DOHH2 (cell line): ENCODE measurements around the gene USO1.

Source experiments
- H3F3A ChIP-seq: fragments of 200-600 bp; sonication (generic), shearing (Covaris generic); 2 replicates; pipeline ENCODE4 v1.6.0; 2016; ENCODE audit warnings: antibody characterized with exemption, mild to moderate bottlenecking; ENCODE audit not compliant: control insufficient read depth, insufficient read depth
- H3K27ac ChIP-seq: fragments of 200-600 bp; sonication (generic); 2 replicates; pipeline ENCODE4 v1.5.1; 2014; ENCODE audit warnings: low read depth, mild to moderate bottlenecking, low read length, moderate library complexity
- H3K27me3 ChIP-seq: fragments of 200-600 bp; sonication (generic); 2 replicates; pipeline ENCODE4 v1.6.1; 2014; ENCODE audit warnings: mild to moderate bottlenecking, low read length, mixed read lengths; ENCODE audit not compliant: control insufficient read depth
- H3K36me3 ChIP-seq: fragments of 200-600 bp; sonication (generic); 2 replicates; pipeline ENCODE4 v1.6.1; 2014; ENCODE audit warnings: mild to moderate bottlenecking, low read length, moderate library complexity, mixed read lengths; ENCODE audit not compliant: control insufficient read depth
- H3K4me1 ChIP-seq: fragments of 200-600 bp; sonication (generic); 2 replicates; pipeline ENCODE4 v1.6.1; 2014; ENCODE audit warnings: mild to moderate bottlenecking, low read length, mixed read lengths; ENCODE audit not compliant: control insufficient read depth
- H3K4me2 ChIP-seq: fragments of 200-600 bp; sonication (generic); 2 replicates; pipeline ENCODE4 v1.6.0; 2014; ENCODE audit warnings: mild to moderate bottlenecking, low read length, moderate library complexity
- H3K4me3 ChIP-seq: fragments of 200-600 bp; sonication (generic); 2 replicates; pipeline ENCODE4 v1.5.1; 2014; ENCODE audit warnings: mild to moderate bottlenecking, low read length, mixed read lengths
- H3K79me2 ChIP-seq: fragments of 200-600 bp; sonication (generic); 2 replicates; pipeline ENCODE4 v1.6.1; 2014; ENCODE audit warnings: mild to moderate bottlenecking, low read length, mixed read lengths; ENCODE audit not compliant: control insufficient read depth
- H3K9me2 ChIP-seq: fragments of 200-600 bp; sonication (generic); replicated peaks from 2 replicates; pipeline ENCODE4 v1.6.1; 2014; ENCODE audit warnings: mild to moderate bottlenecking, low read length, mixed read lengths; ENCODE audit not compliant: control insufficient read depth
- H3K9me3 ChIP-seq: fragments of 200-600 bp; sonication (generic); 2 replicates; pipeline ENCODE4 v1.6.1; 2014; ENCODE audit warnings: antibody characterized with exemption, low read length, mixed read lengths; ENCODE audit not compliant: control insufficient read depth, insufficient read depth
- H4K20me1 ChIP-seq: fragments of 200-600 bp; sonication (generic); 2 replicates; pipeline ENCODE4 v1.6.0; 2014; ENCODE audit warnings: low read depth, mild to moderate bottlenecking, antibody characterized with exemption, low read length, moderate library complexity; ENCODE audit not compliant: control insufficient read depth, insufficient read depth
- EZH2phosphoT487 ChIP-seq: fragments of 200-600 bp; sonication (generic); IDR thresholded peaks from 2 replicates; pipeline ENCODE4 v1.6.1; 2017; ENCODE audit warnings: borderline replicate concordance, mild to moderate bottlenecking, antibody characterized with exemption, low read length, moderate library complexity, mixed read lengths
- TF ChIP-seq, protein P1 (sequence below): fragments of 200-600 bp; sonication (generic); IDR thresholded peaks from one replicate; pipeline ENCODE4 v1.5.1; 2014; ENCODE audit warnings: antibody characterized with exemption, mild to moderate bottlenecking, low read depth, low read length; ENCODE audit not compliant: poor library complexity, severe bottlenecking

The USO1 gene

DNA sequence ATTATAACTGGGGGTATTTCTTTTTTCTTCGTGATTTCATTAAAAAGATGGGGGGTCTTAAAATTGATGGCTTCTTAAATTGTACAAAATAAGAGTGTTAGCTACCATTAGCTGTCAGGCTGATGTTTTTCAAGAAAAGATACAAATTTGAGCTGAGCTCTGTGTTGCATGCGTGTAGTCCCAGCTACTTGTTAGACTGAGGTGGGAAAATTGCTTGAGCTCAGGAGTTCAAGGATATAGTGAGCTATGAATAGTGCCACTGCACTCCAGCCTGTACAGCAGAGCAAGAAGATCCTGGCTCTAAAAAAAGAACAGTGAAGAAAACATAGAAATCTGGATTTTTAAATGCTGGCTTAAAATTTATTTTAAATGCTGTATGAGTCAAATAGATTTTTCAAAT, 13.0 kb downstream of the USO1 start:
- H3F3A ChIP-seq, result no peaks in the 10 kb centered on the region
- H3K79me2 ChIP-seq, result peaks cover 48% of the 10 kb centered on the region
- H3K9me2 ChIP-seq, result no peaks in the 10 kb centered on the region
- H3K4me1 ChIP-seq, result peaks cover 9% of the 10 kb centered on the region
- peaks cover 4% of the 10 kb centered on the region for H3K36me3 ChIP-seq
- H3K4me3 ChIP-seq, result no peak overlapping the region
- no peaks in the 10 kb centered on the region for H3K27me3 ChIP-seq
- TF ChIP-seq, protein P1, sequence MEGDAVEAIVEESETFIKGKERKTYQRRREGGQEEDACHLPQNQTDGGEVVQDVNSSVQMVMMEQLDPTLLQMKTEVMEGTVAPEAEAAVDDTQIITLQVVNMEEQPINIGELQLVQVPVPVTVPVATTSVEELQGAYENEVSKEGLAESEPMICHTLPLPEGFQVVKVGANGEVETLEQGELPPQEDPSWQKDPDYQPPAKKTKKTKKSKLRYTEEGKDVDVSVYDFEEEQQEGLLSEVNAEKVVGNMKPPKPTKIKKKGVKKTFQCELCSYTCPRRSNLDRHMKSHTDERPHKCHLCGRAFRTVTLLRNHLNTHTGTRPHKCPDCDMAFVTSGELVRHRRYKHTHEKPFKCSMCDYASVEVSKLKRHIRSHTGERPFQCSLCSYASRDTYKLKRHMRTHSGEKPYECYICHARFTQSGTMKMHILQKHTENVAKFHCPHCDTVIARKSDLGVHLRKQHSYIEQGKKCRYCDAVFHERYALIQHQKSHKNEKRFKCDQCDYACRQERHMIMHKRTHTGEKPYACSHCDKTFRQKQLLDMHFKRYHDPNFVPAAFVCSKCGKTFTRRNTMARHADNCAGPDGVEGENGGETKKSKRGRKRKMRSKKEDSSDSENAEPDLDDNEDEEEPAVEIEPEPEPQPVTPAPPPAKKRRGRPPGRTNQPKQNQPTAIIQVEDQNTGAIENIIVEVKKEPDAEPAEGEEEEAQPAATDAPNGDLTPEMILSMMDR, result no peak
- TF ChIP-seq EZH2phosphoT487, result no peak
- no peaks in the 10 kb centered on the region for H4K20me1 ChIP-seq
- H3K4me2 ChIP-seq, result no peak overlapping the region
- H3K9me3 ChIP-seq, result no peaks in the 10 kb centered on the region
- H3K27ac ChIP-seq, result no peak overlapping the region

DNA sequence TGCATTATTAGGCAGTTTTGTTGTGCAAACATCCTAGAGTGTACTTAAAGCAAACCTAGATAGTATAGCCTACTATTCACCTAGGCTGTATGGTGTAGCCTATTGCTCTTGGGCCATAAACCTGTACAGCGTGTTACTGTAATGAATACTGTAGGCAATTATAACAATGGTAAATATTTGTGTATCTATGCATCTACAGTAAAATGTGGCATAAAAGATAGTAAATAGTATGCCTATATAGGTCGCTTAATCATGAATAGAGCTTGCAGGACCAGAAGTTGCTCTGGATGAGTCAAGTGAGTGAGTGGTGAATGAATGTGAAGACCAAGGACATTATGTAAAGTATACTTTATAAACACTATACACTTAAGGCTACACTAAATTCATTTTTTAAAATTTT, 16.6 kb downstream of the USO1 start:
- H3K9me2 ChIP-seq, result no peaks in the 10 kb centered on the region
- no peaks in the 10 kb centered on the region for H3K9me3 ChIP-seq
- H3F3A ChIP-seq, result no peaks in the 10 kb centered on the region
- H3K4me3 ChIP-seq, result no peak overlapping the region
- no peaks in the 10 kb centered on the region for H3K36me3 ChIP-seq
- H3K79me2 ChIP-seq, result peaks cover 31% of the 10 kb centered on the region
- no peaks in the 10 kb centered on the region for H3K4me1 ChIP-seq
- TF ChIP-seq EZH2phosphoT487, result no peak
- TF ChIP-seq, protein P1, result no peak
- H4K20me1 ChIP-seq, result no peaks in the 10 kb centered on the region
- no peak overlapping the region for H3K27ac ChIP-seq
- H3K27me3 ChIP-seq, result no peaks in the 10 kb centered on the region
- H3K4me2 ChIP-seq, result no peak overlapping the region

DNA sequence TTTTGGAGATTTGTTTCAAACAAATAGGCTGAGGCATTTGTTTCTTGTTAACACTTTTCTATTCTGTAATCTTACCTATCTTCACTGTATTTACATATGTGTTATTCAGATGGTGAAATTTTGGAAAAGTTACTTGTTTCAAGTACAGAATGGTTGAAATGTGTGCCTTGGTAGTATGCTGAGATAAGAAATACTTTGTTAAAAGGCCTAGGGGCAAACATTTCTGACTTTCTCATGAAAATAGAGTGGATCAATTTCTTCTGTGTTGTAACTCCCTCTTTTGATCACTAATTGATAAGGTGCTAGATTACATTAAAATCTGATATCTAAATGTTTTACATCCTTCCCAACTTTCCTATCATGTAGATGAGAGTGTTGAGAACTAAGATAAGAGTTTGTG, 18.1 kb downstream of the USO1 start:
- no peaks in the 10 kb centered on the region for H3K4me1 ChIP-seq
- H3K4me2 ChIP-seq, result no peak overlapping the region
- H3F3A ChIP-seq, result no peaks in the 10 kb centered on the region
- H4K20me1 ChIP-seq, result no peaks in the 10 kb centered on the region
- H3K27me3 ChIP-seq, result no peaks in the 10 kb centered on the region
- no peaks in the 10 kb centered on the region for H3K9me3 ChIP-seq
- TF ChIP-seq, protein P1, result no peak
- no peak overlapping the region for H3K27ac ChIP-seq
- no peaks in the 10 kb centered on the region for H3K36me3 ChIP-seq
- peaks cover 20% of the 10 kb centered on the region for H3K79me2 ChIP-seq
- no peak overlapping the region for H3K4me3 ChIP-seq
- no peaks in the 10 kb centered on the region for H3K9me2 ChIP-seq

- TF ChIP-seq, protein P1, result no peak
- TF ChIP-seq EZH2phosphoT487, result no peak
- H3K79me2 ChIP-seq, result peaks cover 15% of the 10 kb centered on the region
Observed at GRCh38 chr4:75745161-75745560, 20.8 kb downstream of the USO1 start.

More at GRCh38 chr4:75745161-75745560, 20.8 kb downstream of the USO1 start:
- H3K9me3 ChIP-seq, result no peaks in the 10 kb centered on the region
- no peaks in the 10 kb centered on the region for H3K4me1 ChIP-seq
- H3K27ac ChIP-seq, result no peak overlapping the region
- H3K9me2 ChIP-seq, result no peaks in the 10 kb centered on the region
- no peaks in the 10 kb centered on the region for H3K36me3 ChIP-seq
- no peaks in the 10 kb centered on the region for H3F3A ChIP-seq
- no peaks in the 10 kb centered on the region for H4K20me1 ChIP-seq
- H3K4me2 ChIP-seq, result no peak overlapping the region
- no peaks in the 10 kb centered on the region for H3K27me3 ChIP-seq
- H3K4me3 ChIP-seq, result no peak overlapping the region
